Smooth muscle cell of the brain vasculature (primary cell): ENCODE data around the gene COL9A3.
"Not testable (repeated sequence)": the region's sequence is repeated elsewhere in the genome, so short reads cannot be mapped to it uniquely, and the experiment has no call there.

Experiments
- DNase-seq: peaks from one replicate; pipeline ENCODE4 v3.0.0-alpha.2; 2012; ENCODE audit warnings: low read depth, low spot score

COL9A3 gene

GRCh38 chr20:62835931-62836861 is 19.3 kb downstream of the COL9A3 start:
- no peak for DNase-seq

- no peak for DNase-seq
Observed at GRCh38 chr20:62836967-62837490, 20.2 kb downstream of the COL9A3 start.

GRCh38 chr20:62837790-62838127 is 20.9 kb downstream of the COL9A3 start:
- no peak for DNase-seq

- no peak for DNase-seq
Observed at GRCh38 chr20:62838128-62838891, 21.5 kb downstream of the COL9A3 start.

GRCh38 chr20:62839261-62839660 is 22.4 kb downstream of the COL9A3 start:
- no peak for DNase-seq

- DNase-seq: no peak
Observed at GRCh38 chr20:62839816-62840215, 23.0 kb downstream of the COL9A3 start.

- DNase-seq: no peak
Observed at GRCh38 chr20:62840244-62841197, 23.7 kb downstream of the COL9A3 start.

- DNase-seq: no peak
Observed at GRCh38 chr20:62841705-62842212, 24.9 kb downstream of the COL9A3 start.

- no peak for DNase-seq
Observed at GRCh38 chr20:62843656-62844055, 26.8 kb downstream of the COL9A3 start.

GRCh38 chr20:62844182-62844581 is 27.3 kb downstream of the COL9A3 start:
- DNase-seq: no peak

- no peak for DNase-seq
Observed at GRCh38 chr20:62845416-62846160, 28.7 kb downstream of the COL9A3 start.

GRCh38 chr20:62846166-62846890 is 29.5 kb downstream of the COL9A3 start:
- no peak for DNase-seq

- DNase-seq: not testable (repeated sequence)
Observed at GRCh38 chr20:62848917-62849316, 32.1 kb downstream of the COL9A3 start.

- DNase-seq: no peak
Observed at GRCh38 chr20:62849431-62849830, 32.6 kb downstream of the COL9A3 start.

- DNase-seq: no peak
Observed at GRCh38 chr20:62850333-62850974, 33.6 kb downstream of the COL9A3 start.

- no peak for DNase-seq
Observed at GRCh38 chr20:62852196-62852595, 35.3 kb downstream of the COL9A3 start.

GRCh38 chr20:62852841-62853240 is 36.0 kb downstream of the COL9A3 start:
- no peak for DNase-seq

- DNase-seq: not testable (repeated sequence)
Observed at GRCh38 chr20:62853304-62853703, 36.5 kb downstream of the COL9A3 start.

- no peak for DNase-seq
Observed at GRCh38 chr20:62854121-62854520, 37.3 kb downstream of the COL9A3 start.
